Astrocyte of the spinal cord (primary cell): ENCODE data around the gene HIP1.
"Not testable (repeated sequence)": the region's sequence is repeated elsewhere in the genome, so short reads cannot be mapped to it uniquely, and the experiment has no call there.

Experiments
- DNase-seq: peaks from one replicate; pipeline ENCODE4 v3.0.0; 2011; ENCODE audit warnings: low read depth, low spot score
- H3K4me3 ChIP-seq: 2 replicates; pipeline ENCODE4 v1.5.1; 2011; ENCODE audit warnings: low read depth, mild to moderate bottlenecking, low read length, moderate library complexity
- in situ Hi-C: cut with HindIII; loops from 2 replicates; pipeline ENCODE4 v1.10.0; 2017; ENCODE audit warnings: low sequenced_read_pairs
- TF ChIP-seq, protein P1 (sequence below): IDR thresholded peaks from 2 replicates; pipeline ENCODE4 v1.5.1; 2012; ENCODE audit warnings: low read depth, mild to moderate bottlenecking, low read length, inconsistent platforms

Gene HIP1

DNA sequence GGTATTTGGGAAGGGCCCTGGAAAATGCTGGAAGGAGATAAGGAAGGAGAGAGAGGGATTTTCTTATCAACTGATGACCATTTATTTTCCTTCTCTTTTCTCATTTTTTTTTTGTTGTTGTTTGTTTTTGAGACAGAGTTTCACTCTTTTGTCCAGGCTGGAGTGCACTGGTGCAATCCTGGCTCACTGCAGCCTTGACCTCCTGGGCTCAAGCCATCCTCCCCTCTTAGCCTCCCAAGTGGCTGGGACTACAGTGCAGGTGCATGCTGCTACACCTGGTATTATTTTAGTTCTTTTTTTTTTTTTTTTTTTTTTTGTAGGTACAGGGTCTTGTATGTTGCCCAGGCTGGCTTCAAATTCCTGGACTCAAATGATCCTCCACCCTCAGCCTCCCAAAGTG lies 52.2 kb downstream of the HIP1 start:
- in situ Hi-C loops = no loop called here
- no peak for DNase-seq
- H3K4me3 ChIP-seq = no peak overlapping the region
- TF ChIP-seq, protein P1, sequence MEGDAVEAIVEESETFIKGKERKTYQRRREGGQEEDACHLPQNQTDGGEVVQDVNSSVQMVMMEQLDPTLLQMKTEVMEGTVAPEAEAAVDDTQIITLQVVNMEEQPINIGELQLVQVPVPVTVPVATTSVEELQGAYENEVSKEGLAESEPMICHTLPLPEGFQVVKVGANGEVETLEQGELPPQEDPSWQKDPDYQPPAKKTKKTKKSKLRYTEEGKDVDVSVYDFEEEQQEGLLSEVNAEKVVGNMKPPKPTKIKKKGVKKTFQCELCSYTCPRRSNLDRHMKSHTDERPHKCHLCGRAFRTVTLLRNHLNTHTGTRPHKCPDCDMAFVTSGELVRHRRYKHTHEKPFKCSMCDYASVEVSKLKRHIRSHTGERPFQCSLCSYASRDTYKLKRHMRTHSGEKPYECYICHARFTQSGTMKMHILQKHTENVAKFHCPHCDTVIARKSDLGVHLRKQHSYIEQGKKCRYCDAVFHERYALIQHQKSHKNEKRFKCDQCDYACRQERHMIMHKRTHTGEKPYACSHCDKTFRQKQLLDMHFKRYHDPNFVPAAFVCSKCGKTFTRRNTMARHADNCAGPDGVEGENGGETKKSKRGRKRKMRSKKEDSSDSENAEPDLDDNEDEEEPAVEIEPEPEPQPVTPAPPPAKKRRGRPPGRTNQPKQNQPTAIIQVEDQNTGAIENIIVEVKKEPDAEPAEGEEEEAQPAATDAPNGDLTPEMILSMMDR = no peak

DNA sequence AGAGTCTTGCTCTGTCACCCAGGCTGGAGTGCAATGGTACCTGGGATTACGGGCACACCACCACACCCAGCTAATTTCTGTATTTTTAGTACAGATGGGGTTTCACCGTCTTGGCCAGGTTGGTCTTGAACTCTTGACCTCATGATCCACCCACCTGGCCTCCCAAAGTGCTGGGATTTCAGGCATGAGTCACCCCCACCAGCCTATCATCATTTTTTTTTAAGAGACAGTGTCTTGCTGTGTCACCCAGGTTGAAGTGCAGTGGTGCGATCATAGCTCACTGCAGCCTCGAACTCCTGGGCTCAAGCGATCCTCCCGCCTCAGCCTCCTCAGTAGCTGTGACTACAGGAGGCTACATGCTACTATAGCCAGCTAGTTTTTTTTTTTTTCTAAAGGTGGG lies 56.7 kb downstream of the HIP1 start:
- H3K4me3 ChIP-seq, in situ Hi-C loops, DNase-seq: not testable (repeated sequence)

DNA sequence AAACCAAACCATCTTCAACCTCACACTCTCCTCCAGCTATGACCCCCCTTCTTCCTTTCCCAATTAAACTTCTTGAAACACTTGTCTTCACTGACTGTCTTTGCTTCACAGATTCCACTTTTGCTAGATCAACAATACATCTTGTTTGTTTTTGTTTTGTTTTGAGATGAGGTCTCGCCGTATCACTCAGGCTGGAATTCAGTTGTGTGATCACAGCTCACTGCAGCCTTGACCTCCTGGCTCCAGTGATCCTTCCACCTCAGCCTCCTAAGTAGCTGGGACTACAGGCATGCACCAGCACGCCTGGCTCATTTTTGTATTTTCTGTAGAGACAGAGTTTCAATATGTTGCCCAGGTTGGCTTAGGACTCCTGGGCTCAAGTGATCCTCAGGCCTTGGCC lies 59.7 kb downstream of the HIP1 start:
- in situ Hi-C loops = no loop called here
- TF ChIP-seq, protein P1 = no peak
- DNase-seq = no peak

GRCh38 chr7:75669579-75669978 lies 69.2 kb downstream of the HIP1 start:
- no peak overlapping the region for H3K4me3 ChIP-seq
- TF ChIP-seq, protein P1 = no peak
- in situ Hi-C loops = no loop called here
- no peak for DNase-seq

More for the DNA sequence above, 59.7 kb downstream of the HIP1 start:
- H3K4me3 ChIP-seq = no peak overlapping the region

DNA sequence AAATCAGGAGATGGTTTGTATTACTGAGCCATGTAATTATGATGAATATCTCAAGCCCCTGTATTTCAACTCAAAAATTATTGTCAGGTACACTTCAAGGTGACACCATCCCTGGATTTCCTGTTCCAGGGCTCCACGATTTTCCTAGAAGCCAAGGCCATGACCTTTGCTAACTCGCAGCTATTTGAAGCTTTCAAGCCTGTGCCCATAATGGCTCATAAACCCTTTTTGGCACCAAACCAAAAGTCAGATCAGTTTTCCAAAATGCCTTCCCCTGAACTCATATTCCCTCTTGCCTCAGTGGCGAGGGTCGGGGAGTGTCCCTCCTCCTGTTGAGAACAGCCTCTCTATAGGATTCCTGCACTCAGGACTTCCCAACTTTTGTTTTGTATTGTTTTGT lies 70.8 kb downstream of the HIP1 start:
- in situ Hi-C loops = no loop called here
- DNase-seq = no peak
- no peak overlapping the region for H3K4me3 ChIP-seq
- TF ChIP-seq, protein P1 = no peak

GRCh38 chr7:75663302-75663907 lies 75.3 kb downstream of the HIP1 start:
- DNase-seq = no peak
- in situ Hi-C loops = no loop called here
- no peak overlapping the region for H3K4me3 ChIP-seq
- TF ChIP-seq, protein P1 = no peak

DNA sequence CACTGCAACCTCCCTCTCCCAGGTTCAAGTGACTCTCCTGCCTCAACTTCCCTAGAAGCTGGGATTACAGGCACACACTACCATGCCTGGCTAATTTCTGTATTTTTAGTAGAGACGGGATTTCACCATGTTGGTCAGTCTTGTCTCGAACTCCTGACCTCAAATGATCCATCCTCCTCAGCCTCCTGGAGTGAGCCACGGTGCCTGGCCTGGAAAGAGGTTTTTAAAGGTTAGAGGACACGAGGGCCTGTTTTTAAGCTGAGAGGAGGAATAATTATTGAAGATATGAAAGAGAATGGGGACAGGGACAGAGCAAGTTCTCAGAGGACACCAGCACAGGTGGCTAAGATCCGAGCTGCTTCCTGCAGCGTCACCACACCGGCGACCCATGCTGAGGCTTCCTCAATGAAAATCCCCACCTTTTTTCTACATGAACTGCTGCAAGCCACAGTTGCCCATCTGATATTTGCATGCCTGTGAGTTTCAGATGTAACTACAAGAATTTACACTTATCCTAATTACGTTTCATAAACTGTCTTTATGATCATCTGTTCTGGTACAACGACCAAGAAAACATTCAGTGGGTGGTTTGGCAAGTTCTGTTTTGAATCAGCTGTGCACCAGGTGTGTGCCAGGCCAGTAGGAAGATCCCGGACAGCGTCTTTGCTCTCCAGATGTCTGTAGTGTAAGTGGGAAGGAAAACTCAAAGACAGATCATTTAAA lies 76.0 kb downstream of the HIP1 start:
- in situ Hi-C loops = no loop called here
- H3K4me3 ChIP-seq = no peak overlapping the region
- TF ChIP-seq, protein P1 = no peak
- no peak for DNase-seq
